GM12864 (cell line): ENCODE measurements around the gene PLEKHA7.
"Not testable (repeated sequence)": the region's sequence is repeated elsewhere in the genome, so short reads cannot be mapped to it uniquely, and the experiment has no call there.

Source experiments
- DNase-seq: peaks from one replicate; pipeline ENCODE4 v3.0.0-alpha.2; 2011; ENCODE audit warnings: low read depth
- H3K4me3 ChIP-seq: 2 replicates; pipeline ENCODE4 v1.5.1; 2011; ENCODE audit warnings: mild to moderate bottlenecking, low read depth, low read length, control low read depth
- CTCF ChIP-seq: IDR thresholded peaks from 2 replicates; pipeline ENCODE4 v1.5.1; 2011; ENCODE audit warnings: low read depth, mild to moderate bottlenecking, moderate library complexity, low read length, control low read depth, inconsistent platforms; ENCODE audit errors: missing control alignments

The PLEKHA7 gene

GRCh38 chr11:16891964-16892363 lies 122.2 kb downstream of the PLEKHA7 start:
- no peak for TF ChIP-seq CTCF
- DNase-seq, result no peak
- no peak overlapping the region for H3K4me3 ChIP-seq

DNA sequence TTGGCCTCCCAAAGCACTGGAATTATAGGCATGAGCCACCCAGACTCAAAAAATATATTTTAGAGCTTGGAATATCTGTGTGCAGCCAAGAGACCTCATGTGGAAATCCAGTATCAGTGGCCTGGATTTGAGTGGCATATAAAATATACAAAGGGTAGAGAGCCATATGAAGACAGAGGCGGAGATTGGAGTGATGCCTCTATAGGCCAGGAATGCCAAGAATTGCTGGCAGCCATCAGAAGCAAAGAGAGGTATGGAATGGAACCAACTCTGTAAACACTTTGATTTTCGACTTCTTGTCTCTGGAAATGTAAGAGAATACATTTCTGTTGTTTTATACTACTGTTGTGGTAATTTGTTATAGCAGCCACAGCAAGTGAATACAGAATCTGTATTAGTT lies 123.0 kb downstream of the PLEKHA7 start:
- DNase-seq, result no peak
- no peak for TF ChIP-seq CTCF
- no peak overlapping the region for H3K4me3 ChIP-seq

DNA sequence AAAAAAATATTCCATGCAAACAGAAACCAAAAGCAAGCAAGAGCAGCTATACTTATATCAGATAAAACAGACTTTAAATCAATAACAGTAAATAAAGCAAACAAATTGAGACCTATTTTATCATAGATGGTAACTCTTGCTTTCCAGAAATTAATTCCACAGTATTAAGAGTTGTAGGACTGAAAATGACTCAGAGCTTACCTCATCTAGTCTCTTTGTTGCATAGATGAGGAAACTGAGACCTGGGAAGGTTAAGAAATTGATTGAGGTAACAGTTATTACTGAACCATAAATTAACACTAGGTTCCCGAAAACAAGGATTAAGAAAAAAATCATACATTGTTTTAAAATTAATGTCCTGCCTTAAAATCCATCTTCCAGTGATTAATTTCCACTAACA lies 123.8 kb downstream of the PLEKHA7 start:
- TF ChIP-seq CTCF, result no peak
- no peak overlapping the region for H3K4me3 ChIP-seq
- DNase-seq, result no peak

DNA sequence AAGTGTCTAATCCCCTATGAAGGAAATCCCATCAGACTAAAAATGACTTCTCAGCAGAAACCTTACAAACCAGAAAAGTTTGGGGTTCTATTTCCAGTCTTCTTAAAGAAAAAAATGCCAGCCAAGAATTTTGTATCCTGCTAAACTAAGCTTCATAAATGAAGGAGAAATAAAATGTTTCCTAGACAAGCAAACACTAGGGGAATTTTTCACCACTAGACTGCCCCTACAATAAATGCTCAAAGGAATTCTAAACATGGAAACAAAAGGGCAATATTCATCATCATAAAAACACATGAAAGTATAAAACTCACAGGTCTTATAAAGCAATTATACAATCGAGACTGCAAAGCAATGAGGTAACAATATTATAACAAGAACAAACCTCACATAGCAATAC lies 124.3 kb downstream of the PLEKHA7 start:
- no peak for DNase-seq
- H3K4me3 ChIP-seq, result no peak overlapping the region
- no peak for TF ChIP-seq CTCF

DNA sequence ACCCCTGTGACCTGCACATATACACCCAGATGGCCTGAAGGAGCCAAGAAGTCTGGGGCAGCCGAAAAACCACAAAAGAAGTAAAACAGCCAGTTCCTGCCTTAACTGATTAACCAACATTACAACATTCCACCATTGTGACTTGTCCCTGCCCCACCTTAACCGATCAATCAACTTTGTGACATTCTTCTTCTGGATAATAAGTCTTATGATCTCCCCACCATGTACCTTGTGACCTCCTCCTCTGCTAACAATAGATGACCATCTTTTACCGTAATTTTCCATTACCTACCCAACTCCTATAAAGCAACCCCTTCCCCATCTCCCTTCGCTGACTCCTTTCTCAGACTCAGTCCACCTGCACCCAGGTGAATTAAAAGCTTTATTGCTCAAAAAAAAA lies 125.2 kb downstream of the PLEKHA7 start:
- DNase-seq, H3K4me3 ChIP-seq: not testable (repeated sequence)

DNA sequence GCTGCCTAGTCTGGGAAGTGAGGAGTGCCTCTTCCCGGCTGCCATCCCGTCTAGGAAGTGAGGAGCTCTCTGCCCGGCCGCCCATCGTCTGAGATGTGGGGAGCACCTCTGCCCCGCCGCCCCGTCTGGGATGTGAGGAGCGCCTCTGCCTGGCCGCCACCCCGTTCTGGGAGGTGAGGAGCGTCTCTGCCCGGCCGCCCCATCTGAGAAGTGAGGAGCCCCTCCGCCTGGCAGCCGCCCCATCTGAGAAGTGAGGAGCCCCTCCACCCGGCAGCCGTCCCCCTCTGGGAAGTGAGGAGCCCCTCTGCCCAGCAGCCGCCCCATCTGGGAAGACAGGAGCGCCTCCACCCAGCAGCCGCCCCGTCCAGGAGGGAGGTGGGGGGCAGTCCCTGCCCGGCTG lies 126.3 kb downstream of the PLEKHA7 start:
- not testable (repeated sequence) for DNase-seq, H3K4me3 ChIP-seq

- TF ChIP-seq CTCF, result no peak
- no peak overlapping the region for H3K4me3 ChIP-seq
- no peak for DNase-seq
Measured at GRCh38 chr11:16883174-16883573, 131.0 kb downstream of the PLEKHA7 start.

DNA sequence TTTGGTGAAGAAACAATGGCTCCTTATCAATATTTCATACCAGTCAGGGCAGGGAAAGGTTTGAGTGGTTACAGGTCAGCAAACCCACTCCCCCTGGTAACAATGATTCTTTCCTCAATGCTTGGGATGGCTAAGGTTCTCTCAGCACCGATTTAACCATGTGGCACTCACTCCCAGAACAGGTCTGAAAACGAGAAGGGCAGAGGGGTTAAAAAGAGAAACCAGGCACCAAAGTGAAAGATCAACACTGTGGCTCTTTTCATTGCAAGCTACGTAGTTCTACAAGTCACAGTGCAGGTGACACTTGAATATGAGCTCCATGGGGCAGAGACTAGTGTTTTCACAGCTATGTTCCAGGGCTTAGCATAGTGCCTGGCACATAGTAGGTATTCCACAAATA lies 132.4 kb downstream of the PLEKHA7 start:
- DNase-seq, result no peak
- no peak for TF ChIP-seq CTCF
- H3K4me3 ChIP-seq, result no peak overlapping the region
